T-helper 2 cell treated with Interferon-gamma antibody and Interleukin-4, amounts not matched to agents 5 μg/mL and 100 μg/mL, for 36 hours (primary cell): Measurements from ENCODE around the gene PTGES.
"Not testable (repeated sequence)": the region's sequence is repeated elsewhere in the genome, so short reads cannot be mapped to it uniquely, and the experiment has no call there.

Experiments used
- DNase-seq: peaks from one replicate; pipeline ENCODE4 v3.0.0; 2021; ENCODE audit warnings: low spot score
- H3K27ac Mint-ChIP-seq: one replicate; pipeline ENCODE4 v1.8.0; 2021; ENCODE audit warnings: mild to moderate bottlenecking, mixed read lengths
- H3K27me3 Mint-ChIP-seq: one replicate; pipeline ENCODE4 v1.8.0; 2021; ENCODE audit warnings: low read depth, mixed read lengths
- H3K36me3 Mint-ChIP-seq: one replicate; pipeline ENCODE4 v1.8.0; 2021; ENCODE audit warnings: low read depth, mixed read lengths
- H3K4me1 Mint-ChIP-seq: one replicate; pipeline ENCODE4 v1.8.0; 2021; ENCODE audit warnings: low read depth, mixed read lengths
- H3K4me3 Mint-ChIP-seq: one replicate; pipeline ENCODE4 v1.8.0; 2022; ENCODE audit warnings: mild to moderate bottlenecking, moderate library complexity, mixed read lengths
- H3K9me3 Mint-ChIP-seq: one replicate; pipeline ENCODE4 v1.8.0; 2021; ENCODE audit warnings: mixed read lengths

PTGES gene, protein sequence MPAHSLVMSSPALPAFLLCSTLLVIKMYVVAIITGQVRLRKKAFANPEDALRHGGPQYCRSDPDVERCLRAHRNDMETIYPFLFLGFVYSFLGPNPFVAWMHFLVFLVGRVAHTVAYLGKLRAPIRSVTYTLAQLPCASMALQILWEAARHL

DNA sequence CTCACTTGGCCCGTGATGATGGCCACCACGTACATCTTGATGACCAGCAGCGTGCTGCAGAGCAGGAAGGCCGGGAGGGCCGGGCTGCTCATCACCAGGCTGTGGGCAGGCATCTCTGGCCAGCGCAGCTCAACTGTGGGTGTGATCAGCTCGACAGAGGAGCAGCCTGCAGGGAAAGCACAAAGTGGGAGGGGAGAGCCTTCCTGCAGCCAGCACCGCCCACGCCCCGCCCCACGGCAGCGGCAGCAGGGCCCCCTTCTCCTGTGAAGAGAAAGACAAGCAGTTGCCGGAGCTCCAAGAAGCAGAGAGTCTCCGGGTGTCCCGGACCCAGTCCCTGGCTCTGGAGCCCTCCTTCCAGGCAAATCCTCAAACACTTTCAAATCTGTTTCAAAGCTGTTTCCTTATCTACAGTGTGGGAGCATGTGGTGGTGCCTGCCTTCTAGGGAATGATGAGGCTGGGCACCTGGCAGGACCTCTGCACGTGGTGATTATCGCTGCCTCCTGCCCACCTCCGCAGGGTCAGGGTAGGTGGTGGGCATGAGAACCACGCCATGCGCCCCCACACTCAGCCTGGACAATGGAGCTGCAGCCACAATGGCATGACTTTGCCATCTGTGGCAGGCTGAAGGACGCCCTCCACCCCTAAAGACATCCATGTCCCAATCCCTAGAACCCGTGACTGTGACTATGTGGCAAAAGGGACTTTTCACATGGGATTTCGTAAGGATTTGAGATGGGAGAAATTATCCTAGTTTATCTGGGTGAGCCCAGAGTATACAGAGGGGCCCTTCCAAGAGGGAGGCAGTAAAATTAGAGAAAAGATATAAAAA, at the start of gene PTGES:
TSS of gene PTGES (minus strand) at position 143 of the 830 bp plus-strand sequence. CDS start at position 113, 30 bp downstream.
- no peak within 1 kb of the TSS for H3K27ac Mint-ChIP-seq

DNA sequence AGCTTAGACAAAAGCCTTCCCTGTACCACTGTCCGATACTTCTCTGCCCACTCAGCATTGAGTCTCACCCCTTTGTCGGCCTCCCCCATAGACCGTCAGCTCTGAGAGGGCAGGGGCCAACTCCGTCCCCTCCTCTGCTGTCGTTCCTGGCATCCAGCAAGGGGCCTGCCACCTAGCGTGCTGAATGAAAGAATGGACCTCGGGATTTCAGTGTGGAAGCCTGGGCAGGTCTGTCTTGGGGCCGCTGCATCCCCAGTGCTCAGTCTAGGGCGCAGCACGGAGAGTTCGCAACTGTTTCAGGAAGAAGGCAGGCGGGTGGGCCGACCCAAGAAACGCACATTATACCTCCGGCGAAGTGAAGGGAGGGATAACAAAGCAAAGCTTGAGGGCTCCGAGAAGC, 48.7 kb upstream of the PTGES start:
- peaks cover 14% of the 10 kb centered on the region for H3K36me3 Mint-ChIP-seq
- no peaks in the 10 kb centered on the region for H3K27me3 Mint-ChIP-seq
- H3K9me3 Mint-ChIP-seq, result no peaks in the 10 kb centered on the region
- DNase-seq, result no peak
- H3K27ac Mint-ChIP-seq, result peak overlapping the region; percentile 52
- H3K4me3 Mint-ChIP-seq, result peak overlapping the region; percentile 59
- peaks cover 17% of the 10 kb centered on the region for H3K4me1 Mint-ChIP-seq

More for the DNA sequence above, at the start of gene PTGES:
- Mint-ChIP-seq H3K27me3 (peaks cover 2% of the 10 kb centered on the region), H3K36me3 (no peaks in the 10 kb centered on the region), H3K9me3 (no peaks in the 10 kb centered on the region), H3K4me1 (peaks cover 5% of the 10 kb centered on the region), H3K4me3 (no peak within 1 kb of the TSS)
- DNase-seq, result peak; percentile 54

DNA sequence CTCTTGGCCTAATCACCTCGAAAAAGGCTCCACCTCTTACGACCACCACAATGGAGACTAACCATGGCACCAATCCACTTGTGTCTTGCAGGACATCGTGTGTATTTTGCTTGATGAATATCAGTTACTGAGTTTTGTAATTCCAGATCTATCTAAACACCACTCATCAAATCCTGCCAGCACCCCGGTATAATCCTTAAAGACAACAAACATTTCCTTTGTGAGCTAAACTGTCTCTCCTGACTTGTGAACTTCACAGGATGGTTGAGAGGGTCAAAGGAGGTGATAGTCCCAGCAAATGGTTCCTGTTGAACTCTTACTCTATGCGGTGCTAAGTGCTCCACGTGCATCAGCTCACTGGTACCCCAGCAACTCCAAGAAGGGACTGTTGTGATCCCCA, 46.1 kb upstream of the PTGES start:
- peaks cover 2% of the 10 kb centered on the region for H3K36me3 Mint-ChIP-seq
- H3K4me1 Mint-ChIP-seq, result peaks cover 3% of the 10 kb centered on the region
- H3K27ac Mint-ChIP-seq, result no peak overlapping the region

DNA sequence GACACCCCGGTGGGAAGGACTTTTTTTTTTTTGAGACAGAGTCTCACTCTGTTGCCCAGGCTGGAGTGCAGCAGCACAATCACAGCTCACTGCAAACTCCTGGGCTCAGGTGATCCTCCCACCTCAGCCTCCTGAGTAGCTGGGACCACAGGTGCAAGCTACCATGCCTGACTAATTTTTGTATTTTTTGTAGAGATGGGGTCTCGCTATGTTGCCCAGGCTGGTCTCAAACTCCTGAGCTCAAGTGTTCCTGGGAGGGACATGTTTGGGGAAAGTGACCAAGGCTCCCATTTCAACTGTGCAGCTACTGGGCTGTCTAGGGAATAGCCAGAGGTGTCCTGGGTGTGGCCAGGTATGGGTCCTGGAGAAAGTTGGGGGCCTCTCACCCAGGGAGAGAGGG, 43.2 kb upstream of the PTGES start:
- not testable (repeated sequence) for H3K27me3 Mint-ChIP-seq, H3K9me3 Mint-ChIP-seq, H3K4me1 Mint-ChIP-seq, H3K36me3 Mint-ChIP-seq, H3K27ac Mint-ChIP-seq, H3K4me3 Mint-ChIP-seq, DNase-seq

More for the DNA sequence above, 46.1 kb upstream of the PTGES start:
- Mint-ChIP-seq H3K27me3 (no peaks in the 10 kb centered on the region), H3K9me3 (no peaks in the 10 kb centered on the region), H3K4me3 (no peak overlapping the region)
- DNase-seq, result no peak

DNA sequence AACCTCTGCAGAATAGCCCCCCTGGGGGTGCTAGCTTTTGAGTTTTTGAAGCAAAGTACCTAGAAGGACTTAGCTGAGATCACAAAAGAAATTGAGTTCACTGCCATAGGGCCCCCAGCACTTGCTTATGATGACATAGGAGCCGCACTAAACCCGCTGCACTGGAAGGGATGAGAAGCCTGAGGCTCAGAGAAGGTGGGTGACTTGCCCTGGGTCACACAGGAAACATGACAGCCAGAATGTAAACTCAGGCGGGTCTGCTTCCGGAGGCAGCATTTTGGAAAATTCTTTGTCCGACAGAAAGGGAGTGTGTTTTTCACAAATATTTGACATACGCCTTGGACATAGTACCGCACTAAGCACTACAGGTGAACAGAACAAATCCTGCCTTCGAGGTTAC, 41.7 kb upstream of the PTGES start:
- Mint-ChIP-seq H3K27me3 (no peaks in the 10 kb centered on the region), H3K9me3 (no peaks in the 10 kb centered on the region), H3K4me1 (peaks cover 6% of the 10 kb centered on the region), H3K4me3 (no peak overlapping the region), H3K27ac (no peak overlapping the region), H3K36me3 (no peaks in the 10 kb centered on the region)
- no peak for DNase-seq

DNA sequence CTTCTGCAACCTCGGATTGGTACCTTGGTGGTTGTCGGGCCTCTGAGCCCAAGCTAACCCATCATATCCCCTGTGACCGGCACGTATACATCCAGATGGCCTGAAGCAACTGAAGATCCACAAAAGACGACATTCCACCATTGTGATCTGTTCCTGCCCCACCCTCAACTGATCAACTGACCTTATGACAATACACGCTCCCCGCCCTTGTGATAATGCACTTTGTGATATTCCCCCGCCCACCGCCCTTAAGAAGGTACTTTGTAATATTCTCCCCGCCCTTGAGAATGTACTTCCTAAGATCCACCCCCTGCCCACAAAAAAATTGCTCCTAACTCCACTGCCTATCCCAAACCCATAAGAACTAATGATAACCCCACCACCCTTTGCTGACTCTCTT, 33.6 kb upstream of the PTGES start:
- Mint-ChIP-seq H3K4me1 (peaks cover 10% of the 10 kb centered on the region), H3K36me3 (no peaks in the 10 kb centered on the region), H3K27me3 (peaks cover 6% of the 10 kb centered on the region), H3K4me3 (no peak overlapping the region), H3K9me3 (no peaks in the 10 kb centered on the region), H3K27ac (no peak overlapping the region)
- no peak for DNase-seq

DNA sequence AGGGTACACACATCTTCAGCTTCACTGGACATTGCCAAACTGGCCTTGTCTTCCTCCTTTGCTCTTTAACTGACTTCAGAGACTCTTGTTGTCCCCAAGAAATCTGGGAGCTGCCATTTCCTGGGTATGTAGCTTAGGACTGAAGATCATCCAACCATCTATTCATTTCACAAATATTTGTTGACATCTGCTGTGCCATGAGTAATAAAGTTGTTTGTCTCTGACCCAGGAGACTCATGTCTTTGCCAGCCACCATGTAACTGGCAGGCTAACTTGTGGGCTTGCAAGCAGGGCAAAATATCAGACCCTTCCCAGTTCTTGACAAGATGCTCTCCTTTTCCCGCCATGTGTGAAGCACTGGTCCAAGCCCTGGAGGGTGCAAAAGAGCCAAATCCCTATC, 33.0 kb upstream of the PTGES start:
- no peak for DNase-seq
- Mint-ChIP-seq H3K27me3 (peaks cover 6% of the 10 kb centered on the region), H3K36me3 (no peaks in the 10 kb centered on the region), H3K4me3 (no peak overlapping the region), H3K4me1 (peaks cover 10% of the 10 kb centered on the region), H3K9me3 (no peaks in the 10 kb centered on the region), H3K27ac (no peak overlapping the region)

DNA sequence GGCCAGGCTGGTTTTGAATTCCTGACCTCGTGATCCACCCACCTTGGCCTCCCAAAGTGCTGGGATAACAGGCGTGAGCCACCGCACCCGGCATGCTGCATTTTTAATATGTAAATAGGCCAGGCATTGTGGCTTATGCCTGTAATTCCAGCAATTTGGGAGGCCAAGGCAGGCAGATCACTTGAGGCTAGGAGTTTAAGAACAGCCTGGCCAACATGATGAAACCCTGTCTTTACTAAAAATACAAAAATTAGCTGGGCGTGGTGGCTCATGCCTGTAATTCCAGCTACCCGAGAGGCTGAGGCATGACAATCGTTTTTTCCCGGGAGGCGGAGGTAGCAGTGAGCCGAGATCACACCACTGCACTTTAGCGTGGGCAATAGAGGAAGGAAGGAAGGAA, 32.1 kb upstream of the PTGES start:
- H3K4me1 Mint-ChIP-seq, H3K9me3 Mint-ChIP-seq, H3K4me3 Mint-ChIP-seq, H3K36me3 Mint-ChIP-seq, DNase-seq, H3K27ac Mint-ChIP-seq: not testable (repeated sequence)
- H3K27me3 Mint-ChIP-seq, result peaks cover 11% of the 10 kb centered on the region

DNA sequence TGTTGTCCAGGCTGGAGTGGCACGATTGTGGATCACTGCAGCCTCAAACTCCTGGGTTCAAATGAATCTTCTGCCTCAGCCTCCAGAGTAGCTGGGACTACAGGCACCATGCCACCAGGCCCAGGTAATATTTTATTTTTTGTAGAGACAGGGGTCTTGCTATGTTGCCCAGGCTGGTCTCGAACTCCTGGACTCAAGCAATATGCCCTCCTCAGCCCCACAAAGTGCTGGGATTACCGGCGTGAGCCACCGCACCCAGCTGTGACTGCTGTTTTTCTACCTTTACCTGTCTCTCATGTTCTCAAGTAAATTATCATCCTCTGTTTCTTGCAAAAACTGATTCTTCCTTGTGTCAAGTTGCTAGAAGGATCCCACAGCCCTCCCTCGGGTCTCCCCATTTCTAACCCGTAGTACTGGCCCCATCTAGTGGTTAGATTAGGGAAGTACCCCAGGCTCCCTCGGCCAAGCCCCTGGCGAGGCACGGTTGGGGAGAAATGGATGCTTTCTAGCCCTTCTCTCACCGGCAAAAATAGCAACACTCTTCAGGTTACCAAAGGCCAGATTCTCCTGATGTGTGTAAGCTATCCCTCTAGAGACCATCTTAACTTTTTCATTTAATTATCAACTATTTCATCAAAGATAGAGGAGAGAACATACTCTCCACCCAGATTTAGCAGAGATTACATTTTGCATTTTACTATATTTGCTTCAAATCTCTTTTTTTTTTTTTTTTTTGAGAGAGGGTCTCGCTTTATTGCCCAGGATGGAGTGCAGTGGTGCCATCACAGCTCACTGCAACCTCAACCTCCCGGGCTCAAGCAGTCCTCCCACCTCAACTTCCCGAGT, 30.9 kb upstream of the PTGES start:
- H3K4me3 Mint-ChIP-seq, result no peak overlapping the region
- peaks cover 4% of the 10 kb centered on the region for H3K4me1 Mint-ChIP-seq
- H3K27ac Mint-ChIP-seq, result no peak overlapping the region
- peaks cover 16% of the 10 kb centered on the region for H3K27me3 Mint-ChIP-seq
- peak; percentile 62 for DNase-seq
- no peaks in the 10 kb centered on the region for H3K9me3 Mint-ChIP-seq
- H3K36me3 Mint-ChIP-seq, result no peaks in the 10 kb centered on the region

DNA sequence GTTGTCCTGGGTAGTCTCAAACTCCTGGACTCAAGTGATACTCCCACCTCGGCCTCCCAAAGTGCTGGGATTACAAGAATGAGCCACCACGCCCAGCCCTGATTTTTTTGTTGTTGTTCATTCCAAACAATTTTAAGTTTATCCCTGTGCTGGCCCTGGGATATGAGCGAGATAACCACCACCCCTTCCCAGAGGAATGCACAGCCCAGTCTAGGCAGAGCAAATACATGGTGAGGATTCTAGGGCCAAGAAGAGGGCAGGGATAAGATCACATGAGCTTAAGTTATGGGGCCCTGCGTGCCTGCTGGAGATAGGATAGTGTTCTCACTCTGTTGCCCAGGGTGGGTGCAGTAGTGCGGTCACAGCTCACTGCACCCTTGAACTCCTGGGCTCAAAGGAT, 29.1 kb upstream of the PTGES start:
- H3K9me3 Mint-ChIP-seq, result no peaks in the 10 kb centered on the region

DNA sequence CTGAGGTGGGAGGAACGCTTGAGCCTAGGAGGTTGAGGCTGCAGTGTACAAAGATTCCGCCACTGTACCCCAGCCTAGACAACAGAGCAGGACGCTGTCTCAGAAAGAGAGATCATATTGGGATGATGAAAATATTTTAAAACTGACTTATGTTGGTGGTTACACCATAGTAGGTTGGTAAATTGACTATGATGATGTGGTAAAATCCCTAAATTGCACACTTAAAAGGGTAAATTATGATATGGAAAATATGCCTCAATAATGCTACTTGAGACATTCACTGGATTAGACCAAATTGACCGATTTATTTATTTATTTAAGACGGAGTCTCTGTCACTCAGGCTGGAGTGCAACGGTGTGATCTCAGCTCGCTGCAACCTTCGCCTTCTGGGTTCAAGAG, 28.3 kb upstream of the PTGES start:
- H3K27ac Mint-ChIP-seq, result no peak overlapping the region
- no peak overlapping the region for H3K4me3 Mint-ChIP-seq
- H3K4me1 Mint-ChIP-seq, result peaks cover 14% of the 10 kb centered on the region
- DNase-seq, result no peak
- H3K9me3 Mint-ChIP-seq, result no peaks in the 10 kb centered on the region
- H3K36me3 Mint-ChIP-seq, result no peaks in the 10 kb centered on the region
- H3K27me3 Mint-ChIP-seq, result peaks cover 13% of the 10 kb centered on the region

More for the DNA sequence above, 29.1 kb upstream of the PTGES start:
- Mint-ChIP-seq H3K27ac (no peak overlapping the region), H3K4me1 (peaks cover 12% of the 10 kb centered on the region), H3K36me3 (no peaks in the 10 kb centered on the region), H3K4me3 (no peak overlapping the region), H3K27me3 (peaks cover 13% of the 10 kb centered on the region)
- no peak for DNase-seq

DNA sequence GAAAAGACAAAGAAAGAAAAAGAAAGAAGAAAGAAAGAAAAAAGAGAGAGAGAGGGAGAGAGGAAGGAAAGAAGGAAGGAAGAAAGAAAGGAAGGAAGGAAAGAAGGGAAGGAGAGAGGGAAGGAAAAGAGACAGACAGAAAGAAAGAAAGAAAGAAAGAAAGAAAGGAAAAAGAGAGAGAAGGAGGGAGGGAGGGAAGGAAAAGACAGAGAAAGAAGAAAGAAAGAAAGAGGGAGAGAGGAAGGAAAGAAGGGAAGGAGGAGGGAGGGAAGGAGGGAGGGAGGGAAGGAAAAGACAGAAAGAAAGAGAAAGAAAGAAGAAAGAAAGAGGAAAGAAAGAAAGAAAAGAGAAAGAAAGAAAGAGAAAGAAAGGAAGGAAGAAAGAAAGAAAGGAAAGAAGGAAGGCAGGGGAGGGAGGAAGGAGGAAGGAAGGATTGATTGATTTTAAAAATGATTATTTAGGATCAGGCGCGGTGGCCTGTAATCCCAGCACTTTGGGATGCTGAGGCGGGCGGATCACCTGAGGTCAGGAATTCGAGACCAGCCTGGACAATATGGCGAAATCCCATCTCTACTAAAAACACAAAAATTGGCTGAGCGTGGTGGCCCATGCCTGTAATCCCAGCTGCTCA, 26.8 kb upstream of the PTGES start:
- Mint-ChIP-seq H3K27me3 (peaks cover 13% of the 10 kb centered on the region), H3K27ac (no peak overlapping the region), H3K36me3 (no peaks in the 10 kb centered on the region), H3K9me3 (no peaks in the 10 kb centered on the region), H3K4me1 (peaks cover 14% of the 10 kb centered on the region), H3K4me3 (no peak overlapping the region)
- no peak for DNase-seq

DNA sequence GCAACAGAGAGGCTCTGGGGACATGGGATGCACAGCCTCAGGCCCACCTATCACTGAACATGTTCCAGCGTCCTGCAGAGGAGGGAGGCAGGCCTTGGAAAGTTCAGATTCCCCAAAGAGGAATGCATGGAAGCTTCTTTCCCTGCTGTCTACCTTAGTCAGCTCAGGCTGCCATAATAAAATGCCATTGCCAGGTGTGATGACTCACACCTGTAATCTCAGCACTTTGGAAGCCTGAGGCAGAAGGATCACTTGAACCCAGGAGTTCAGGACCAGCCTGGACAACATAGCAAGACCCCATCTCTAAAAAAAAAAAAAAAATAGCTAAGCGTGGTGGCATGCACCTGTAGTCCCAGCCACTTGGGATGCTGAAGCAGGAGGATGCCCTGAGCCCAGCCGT, 25.6 kb upstream of the PTGES start:
- DNase-seq, result no peak
- no peak overlapping the region for H3K27ac Mint-ChIP-seq
- no peak overlapping the region for H3K4me3 Mint-ChIP-seq
- no peaks in the 10 kb centered on the region for H3K9me3 Mint-ChIP-seq
- peaks cover 10% of the 10 kb centered on the region for H3K4me1 Mint-ChIP-seq
- H3K27me3 Mint-ChIP-seq, result peaks cover 10% of the 10 kb centered on the region
- H3K36me3 Mint-ChIP-seq, result no peaks in the 10 kb centered on the region

DNA sequence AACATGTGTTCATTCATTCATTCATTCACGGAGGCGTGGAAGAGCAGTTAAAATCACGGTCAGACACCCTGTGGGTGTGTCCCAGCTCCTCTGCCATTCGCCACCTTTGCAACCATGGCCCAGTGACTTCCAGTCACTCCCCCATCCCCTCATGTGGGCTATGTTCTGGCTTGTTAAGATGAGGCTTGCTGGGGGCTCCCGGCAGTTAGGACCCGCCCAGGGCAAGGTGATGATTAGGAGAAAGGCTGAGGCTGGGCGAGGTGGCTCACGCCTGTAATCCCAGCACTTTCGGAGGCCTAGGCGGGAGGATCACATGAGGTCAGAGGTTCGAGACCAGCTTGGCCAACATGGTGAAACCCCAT, 24.9 kb upstream of the PTGES start:
- Mint-ChIP-seq H3K4me3 (peak overlapping the region; percentile 34), H3K9me3 (no peaks in the 10 kb centered on the region), H3K36me3 (no peaks in the 10 kb centered on the region), H3K4me1 (peaks cover 10% of the 10 kb centered on the region), H3K27ac (no peak overlapping the region), H3K27me3 (peaks cover 10% of the 10 kb centered on the region)
- no peak for DNase-seq
